CD14-positive monocyte (primary cell): ENCODE results near the gene GPATCH4. TPM values are rescaled to one million over a fixed set of nuclear protein-coding genes. Genes with fewer than 3 reads are reported as not detected.
A peak's percentile ranks its signal among the peaks of the same experiment; 100 is the strongest.
"Not testable (repeated sequence)": the region's sequence is repeated elsewhere in the genome, so short reads cannot be mapped to it uniquely, and the experiment has no call there.

Experiments
- DNase-seq, 3 donors: peaks; one replicate each; pipeline ENCODE4 v3.0.0-alpha.2; 2011 to 2022
- H2AFZ ChIP-seq: 2 replicates; pipeline ENCODE4 v1.6.0; 2012; ENCODE audit warnings: mild to moderate bottlenecking, low read depth, low read length, inconsistent platforms; ENCODE audit not compliant: insufficient read depth, poor library complexity, severe bottlenecking
- H3K27ac ChIP-seq, 2 donors: 1 replicate in 1 of 2; 2 replicates in 1 of 2; pipeline ENCODE4 v1.5.1; 2012 to 2013; ENCODE audit warnings: low read length in 2 of 2, control low read depth in 1 of 2, inconsistent platforms in 1 of 2, low read depth in 1 of 2, mild to moderate bottlenecking in 1 of 2
- H3K27me3 ChIP-seq, 2 donors: one replicate each; pipeline versions ENCODE4 v1.6.0 to v1.6.1; 2011 to 2013; ENCODE audit warnings: low read length in 2 of 2; ENCODE audit not compliant: control insufficient read depth in 2 of 2, insufficient read depth in 2 of 2
- H3K36me3 ChIP-seq, 2 donors: replicated peaks in 1 of 2; 1 replicate in 1 of 2; 2 replicates in 1 of 2; pipeline versions ENCODE4 v1.5.1 to v1.6.1; 2012 to 2013; ENCODE audit warnings: low read length in 2 of 2, control low read depth in 1 of 2, inconsistent platforms in 1 of 2, mild to moderate bottlenecking in 1 of 2; ENCODE audit not compliant: insufficient read depth in 2 of 2, control insufficient read depth in 1 of 2
- H3K4me1 ChIP-seq, 2 donors: 1 replicate in 1 of 2; 2 replicates in 1 of 2; pipeline versions ENCODE4 v1.5.1 to v1.6.1; 2012 to 2013; ENCODE audit warnings: low read length in 2 of 2, control low read depth in 1 of 2, inconsistent platforms in 1 of 2, mild to moderate bottlenecking in 1 of 2, moderate library complexity in 1 of 2; ENCODE audit not compliant: insufficient read depth in 2 of 2, control insufficient read depth in 1 of 2
- H3K4me2 ChIP-seq: replicated peaks from 2 replicates; pipeline ENCODE3; 2012; ENCODE audit warnings: low read length, moderate library complexity, mild to moderate bottlenecking; ENCODE audit not compliant: poor library complexity, severe bottlenecking; ENCODE audit errors: extremely low read depth
- H3K4me3 ChIP-seq, 3 experiments: fragments of 200-600 bp in 1 of 3; sonication (generic) in 1 of 3; replicated peaks in 1 of 3; 1 replicate in 2 of 3; 2 replicates in 1 of 3; pipeline ENCODE4 v1.5.1; 2011 to 2013; ENCODE audit warnings: low read length in 3 of 3, mild to moderate bottlenecking in 3 of 3, control low read depth in 2 of 3, low read depth in 2 of 3, inconsistent platforms in 1 of 3, moderate library complexity in 1 of 3
- H3K79me2 ChIP-seq: 2 replicates; pipeline ENCODE4 v1.6.0; 2012; ENCODE audit warnings: mild to moderate bottlenecking, control low read depth, inconsistent platforms, low read length, moderate library complexity; ENCODE audit not compliant: insufficient read depth
- H3K9ac ChIP-seq: 2 replicates; pipeline ENCODE4 v1.6.0; 2017; ENCODE audit warnings: low read length, mild to moderate bottlenecking; ENCODE audit not compliant: insufficient read depth, poor library complexity, severe bottlenecking
- H3K9me3 ChIP-seq, 2 donors: replicated peaks in 1 of 2; 1 replicate in 1 of 2; 2 replicates in 1 of 2; pipeline versions ENCODE4 v1.5.1 to v1.6.1; 2012 to 2013; ENCODE audit warnings: low read length in 2 of 2, control low read depth in 1 of 2; ENCODE audit not compliant: control insufficient read depth in 1 of 2, insufficient read depth in 1 of 2
- H4K20me1 ChIP-seq: 2 replicates; pipeline ENCODE4 v1.6.0; 2012; ENCODE audit warnings: mild to moderate bottlenecking, low read length, control low read depth, moderate library complexity; ENCODE audit not compliant: insufficient read depth
- H3K27ac Mint-ChIP-seq, 7 donors: one replicate each; pipeline ENCODE4 v1.8.0; 2020; ENCODE audit warnings: mild to moderate bottlenecking in 7 of 7, mixed read lengths in 7 of 7, moderate library complexity in 6 of 7, inconsistent platforms in 2 of 7
- H3K27me3 Mint-ChIP-seq, 3 donors: one replicate each; pipeline ENCODE4 v1.8.0; 2021 to 2022; ENCODE audit warnings: low read depth in 3 of 3, mild to moderate bottlenecking in 3 of 3, mixed read lengths in 3 of 3, moderate library complexity in 3 of 3, inconsistent platforms in 1 of 3
- H3K36me3 Mint-ChIP-seq, 2 donors: one replicate each; pipeline ENCODE4 v1.8.0; 2020; ENCODE audit warnings: mixed read lengths in 2 of 2, inconsistent platforms in 1 of 2, mild to moderate bottlenecking in 1 of 2
- H3K4me1 Mint-ChIP-seq: one replicate; pipeline ENCODE4 v1.8.0; 2020; ENCODE audit warnings: mild to moderate bottlenecking, mixed read lengths
- H3K4me3 Mint-ChIP-seq, 2 donors: one replicate each; pipeline ENCODE4 v1.8.0; 2020; ENCODE audit warnings: mild to moderate bottlenecking in 2 of 2, mixed read lengths in 2 of 2, moderate library complexity in 1 of 2
- H3K9me3 Mint-ChIP-seq, 7 donors: one replicate each; pipeline ENCODE4 v1.8.0; 2020 to 2022; ENCODE audit warnings: mixed read lengths in 7 of 7, mild to moderate bottlenecking in 6 of 7, moderate library complexity in 6 of 7, inconsistent platforms in 2 of 7
- WGBS: methylation state at CpG from one replicate; pipeline ENCODE4 v1.1.5; 2013; ENCODE audit warnings: missing lambda C conversion rate; ENCODE audit not compliant: insufficient coverage; 5-methylcytosine and 5-hydroxymethylcytosine counted together
- intact Hi-C, 2 donors: fragments of 100-400 bp; cut with micrococcal nuclease; formaldehyde crosslinking; loops; one replicate each; pipeline versions ENCODE4 v1.15.0 to v1.15.1; 2023
- polyA plus RNA-seq, 3 donors: library from polyadenylated mRNA; depleted of rRNA in 1 of 3; unstranded in 2 of 3; stranded (reverse) in 1 of 3; fragments of 300-500 nt in 2 of 3; fragments of >200 nt in 1 of 3; fragmentation: Illumina TruSeq in 2 of 3; gene quantifications; 1 replicate in 2 of 3; 2 replicates in 1 of 3; pipeline ENCODE4 v1.2.3, GENCODE V29; 2012 to 2021
- TF ChIP-seq, protein P1 (sequence below): fragments of 200-600 bp; IDR thresholded peaks from one replicate; pipeline ENCODE4 v1.8.0; 2022; ENCODE audit warnings: antibody characterized with exemption, mild to moderate bottlenecking

GPATCH4 gene
- polyA plus RNA-seq, 3 donors = 2.6 to 5.3 (median 4.9) TPM

DNA sequence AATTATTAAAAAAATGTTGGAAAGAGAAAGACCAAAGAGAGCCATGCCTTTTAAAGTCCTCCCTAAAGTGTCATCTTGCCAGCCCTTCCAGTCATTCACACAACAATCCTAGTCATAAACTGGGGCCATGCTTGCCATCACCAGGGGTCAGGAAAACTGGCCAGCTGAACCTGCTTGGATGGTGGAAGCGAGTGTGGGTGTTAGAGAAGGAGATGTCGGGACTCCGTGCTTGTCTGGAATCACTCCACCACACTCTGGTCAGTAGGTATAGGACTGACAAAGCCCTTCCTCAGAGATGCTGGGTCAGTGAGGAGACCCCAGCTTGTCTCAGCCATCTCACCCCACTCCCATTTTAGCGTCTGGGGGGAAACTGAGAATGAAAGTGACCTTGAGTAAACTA is 14.7 kb upstream of the GPATCH4 start:
- no peaks in the 10 kb centered on the region for H3K36me3 ChIP-seq
- no peaks in the 10 kb centered on the region for H3K36me3 Mint-ChIP-seq
- H3K27ac Mint-ChIP-seq = no peak overlapping the region
- TF ChIP-seq, protein P1, sequence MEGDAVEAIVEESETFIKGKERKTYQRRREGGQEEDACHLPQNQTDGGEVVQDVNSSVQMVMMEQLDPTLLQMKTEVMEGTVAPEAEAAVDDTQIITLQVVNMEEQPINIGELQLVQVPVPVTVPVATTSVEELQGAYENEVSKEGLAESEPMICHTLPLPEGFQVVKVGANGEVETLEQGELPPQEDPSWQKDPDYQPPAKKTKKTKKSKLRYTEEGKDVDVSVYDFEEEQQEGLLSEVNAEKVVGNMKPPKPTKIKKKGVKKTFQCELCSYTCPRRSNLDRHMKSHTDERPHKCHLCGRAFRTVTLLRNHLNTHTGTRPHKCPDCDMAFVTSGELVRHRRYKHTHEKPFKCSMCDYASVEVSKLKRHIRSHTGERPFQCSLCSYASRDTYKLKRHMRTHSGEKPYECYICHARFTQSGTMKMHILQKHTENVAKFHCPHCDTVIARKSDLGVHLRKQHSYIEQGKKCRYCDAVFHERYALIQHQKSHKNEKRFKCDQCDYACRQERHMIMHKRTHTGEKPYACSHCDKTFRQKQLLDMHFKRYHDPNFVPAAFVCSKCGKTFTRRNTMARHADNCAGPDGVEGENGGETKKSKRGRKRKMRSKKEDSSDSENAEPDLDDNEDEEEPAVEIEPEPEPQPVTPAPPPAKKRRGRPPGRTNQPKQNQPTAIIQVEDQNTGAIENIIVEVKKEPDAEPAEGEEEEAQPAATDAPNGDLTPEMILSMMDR = no peak
- H3K79me2 ChIP-seq = no peaks in the 10 kb centered on the region
- WGBS = no CpG with 5 or more reads among the region's 4 CpGs
- H3K27me3 Mint-ChIP-seq = peaks cover 43 to 84% (median 53%) of the 10 kb centered on the region in 3 donors
- H3K4me1 ChIP-seq = no peaks in the 10 kb centered on the region
- no peak overlapping the region for H2AFZ ChIP-seq
- no peak overlapping the region for H3K4me3 ChIP-seq
- no peak overlapping the region for H3K27ac ChIP-seq
- H4K20me1 ChIP-seq = no peaks in the 10 kb centered on the region
- H3K4me2 ChIP-seq = no peak overlapping the region
- no peak for DNase-seq
- peaks cover 0 to 7% (median 0%) of the 10 kb centered on the region in 7 donors for H3K9me3 Mint-ChIP-seq
- H3K9me3 ChIP-seq = no peaks in the 10 kb centered on the region
- intact Hi-C loops = no loop called here
- no peak overlapping the region for H3K4me3 Mint-ChIP-seq
- H3K4me1 Mint-ChIP-seq = peaks cover 6% of the 10 kb centered on the region
- no peak overlapping the region for H3K9ac ChIP-seq
- peaks cover 24 to 47% of the 10 kb centered on the region in 2 donors for H3K27me3 ChIP-seq

DNA sequence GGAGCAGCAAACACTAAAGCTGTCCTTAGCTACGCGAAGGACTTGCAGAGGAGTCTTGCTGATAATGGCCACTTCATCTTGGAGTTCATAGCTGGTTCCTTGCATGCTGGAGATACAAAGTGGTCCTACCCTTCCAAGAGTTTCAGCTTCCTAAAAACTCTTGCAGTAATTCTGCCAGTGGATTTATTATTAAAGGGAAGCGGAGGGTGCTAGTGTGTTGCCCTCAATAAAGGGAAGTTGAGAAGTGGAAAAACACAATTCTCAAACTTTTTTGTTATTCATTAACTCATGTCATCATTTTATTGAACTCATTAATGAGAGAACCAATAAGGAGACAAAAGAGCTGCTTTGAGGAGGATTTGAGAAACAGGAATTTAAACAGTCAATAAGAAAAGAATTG is 11.4 kb upstream of the GPATCH4 start:
- Mint-ChIP-seq H3K9me3 (peaks cover 0 to 7% (median 0%) of the 10 kb centered on the region in 7 donors), H3K4me3 (peak overlapping the region in 1 of 2 donors; percentile 13), H3K27me3 (peaks cover 28 to 60% (median 42%) of the 10 kb centered on the region in 3 donors), H3K27ac (no peak overlapping the region), H3K4me1 (peaks cover 10% of the 10 kb centered on the region), H3K36me3 (no peaks in the 10 kb centered on the region)
- intact Hi-C loops = no loop called here
- Histone ChIP-seq H4K20me1 (no peaks in the 10 kb centered on the region), H3K27me3 (peaks cover 4 to 23% of the 10 kb centered on the region in 2 donors), H3K4me2 (no peak overlapping the region), H3K4me1 (peaks cover 0 to 3% of the 10 kb centered on the region in 2 donors), H3K9me3 (no peaks in the 10 kb centered on the region), H3K79me2 (no peaks in the 10 kb centered on the region), H2AFZ (no peak overlapping the region), H3K27ac (no peak overlapping the region), H3K9ac (no peak overlapping the region), H3K4me3 (no peak overlapping the region), H3K36me3 (no peaks in the 10 kb centered on the region)
- TF ChIP-seq, protein P1 = no peak
- no peak for DNase-seq
- 7% methylated on average over 2 of the region's 3 CpGs for WGBS

DNA sequence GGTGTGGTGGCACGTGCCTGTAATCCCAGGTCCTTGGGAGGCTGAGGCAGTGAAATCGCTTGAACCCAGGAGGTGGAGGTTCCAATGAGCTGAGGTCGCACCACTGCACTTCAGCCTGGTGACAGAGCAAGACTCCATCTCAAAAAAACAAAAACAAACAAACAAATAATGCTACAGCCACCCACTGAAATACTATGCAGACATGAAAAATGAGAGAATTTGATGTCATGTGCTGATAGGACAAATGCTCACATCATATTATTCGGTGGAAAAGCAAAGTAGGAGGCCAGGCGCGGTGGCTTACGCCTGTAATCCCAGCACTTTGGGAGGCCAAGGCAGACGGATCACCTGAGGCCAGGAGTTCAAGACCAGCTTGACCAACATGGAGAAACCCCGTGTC is 8.8 kb upstream of the GPATCH4 start:
- H2AFZ ChIP-seq, H3K9me3 Mint-ChIP-seq, H3K4me1 Mint-ChIP-seq, H3K9me3 ChIP-seq, H3K36me3 Mint-ChIP-seq, H3K4me3 Mint-ChIP-seq, H3K9ac ChIP-seq, H3K79me2 ChIP-seq, H3K4me2 ChIP-seq, H3K27ac ChIP-seq, H3K4me3 ChIP-seq, DNase-seq, H3K36me3 ChIP-seq, H4K20me1 ChIP-seq, intact Hi-C loops, H3K27me3 ChIP-seq, H3K4me1 ChIP-seq: not testable (repeated sequence)
- Mint-ChIP-seq H3K27ac (peak overlapping the region in 1 of 7 donors; percentile 81), H3K27me3 (peaks cover 20 to 37% (median 29%) of the 10 kb centered on the region in 3 donors)
- 96% methylated on average over 9 of the region's 9 CpGs for WGBS
